Thoracic aorta (tissue), 2 donors: Measurements from ENCODE around the gene SENP6. TPM values are rescaled to one million over a fixed set of nuclear protein-coding genes. Genes with fewer than 3 reads are reported as not detected.

Source experiments
- ATAC-seq: fragments of 150-250 bp; one replicate; pipeline ENCODE4 v1.8.0; 2017; ENCODE audit warnings: low read depth; ENCODE audit not compliant: insufficient number of reproducible peaks, low FRiP score
- DNase-seq: peaks from one replicate; pipeline ENCODE4 v3.0.0-alpha.2; 2020; ENCODE audit warnings: low spot score
- H3K27ac ChIP-seq, 2 donors: fragments of 200-600 bp; sonication (generic); 1 replicate in 1 of 2; 2 replicates in 1 of 2; pipeline ENCODE4 v1.5.1; 2016; ENCODE audit warnings: mild to moderate bottlenecking in 2 of 2, moderate library complexity in 2 of 2
- H3K27me3 ChIP-seq: fragments of 200-600 bp; sonication (generic); replicated peaks from 2 replicates; pipeline ENCODE4 v1.6.0; 2016; ENCODE audit warnings: mild to moderate bottlenecking; ENCODE audit not compliant: insufficient read depth
- H3K36me3 ChIP-seq: fragments of 200-600 bp; sonication (generic); one replicate; pipeline ENCODE4 v1.5.1; 2016
- H3K4me1 ChIP-seq, 2 donors: fragments of 200-600 bp; sonication (generic); 1 replicate in 1 of 2; 2 replicates in 1 of 2; pipeline versions ENCODE4 v1.5.1 to v1.6.0; 2016; ENCODE audit warnings: low read depth in 2 of 2, mild to moderate bottlenecking in 1 of 2; ENCODE audit not compliant: control insufficient read depth in 1 of 2
- H3K4me3 ChIP-seq: fragments of 200-600 bp; sonication (generic); 2 replicates; pipeline ENCODE4 v1.5.1; 2016; ENCODE audit warnings: mild to moderate bottlenecking
- H3K9me3 ChIP-seq: fragments of 200-600 bp; sonication (generic); 2 replicates; pipeline ENCODE4 v1.5.1; 2016
- CTCF ChIP-seq: fragments of 200-600 bp; sonication (generic); IDR thresholded peaks from one replicate; pipeline ENCODE4 v1.5.1; 2019; ENCODE audit warnings: antibody characterized with exemption
- total RNA-seq, 2 donors: library from RNA; depleted of rRNA; stranded (reverse); fragments of >200 nt; gene quantifications; one replicate each; pipeline versions ENCODE4 v1.1.0 to v1.2.3, GENCODE V29; 2016

The SENP6 gene
- total RNA-seq, 2 donors from 2014 or later, result 115 to 163 TPM

- H3K27ac ChIP-seq, result peak overlapping the region; percentile 40 to 74
- no peaks in the 10 kb centered on the region for H3K9me3 ChIP-seq
- H3K36me3 ChIP-seq, result no peaks in the 10 kb centered on the region
- peaks cover 61 to 79% of the 10 kb centered on the region in 2 donors for H3K4me1 ChIP-seq
- peak overlapping the region; percentile 33 for H3K4me3 ChIP-seq
- DNase-seq (no peak), ATAC-seq (peak; percentile 67)
- no peak for TF ChIP-seq CTCF
- no peaks in the 10 kb centered on the region for H3K27me3 ChIP-seq
Measured at GRCh38 chr6:75613056-75613501, 11.4 kb downstream of the SENP6 start.

- no peaks in the 10 kb centered on the region for H3K36me3 ChIP-seq
- no peaks in the 10 kb centered on the region for H3K9me3 ChIP-seq
- H3K4me1 ChIP-seq, result peaks cover 54 to 67% of the 10 kb centered on the region in 2 donors
- H3K27me3 ChIP-seq, result no peaks in the 10 kb centered on the region
- no peak overlapping the region for H3K4me3 ChIP-seq
- H3K27ac ChIP-seq, result peak overlapping the region in 1 of 2 donors; percentile 5
- no peak for TF ChIP-seq CTCF
- ATAC-seq (no peak), DNase-seq (no peak)
Measured at GRCh38 chr6:75618437-75618836, 16.8 kb downstream of the SENP6 start.

GRCh38 chr6:75619230-75619899 is 17.7 kb downstream of the SENP6 start:
- no peaks in the 10 kb centered on the region for H3K36me3 ChIP-seq
- H3K27me3 ChIP-seq, result no peaks in the 10 kb centered on the region
- no peak for TF ChIP-seq CTCF
- no peak overlapping the region for H3K4me3 ChIP-seq
- ATAC-seq (no peak), DNase-seq (no peak)
- H3K9me3 ChIP-seq, result no peaks in the 10 kb centered on the region
- peaks cover 49 to 63% of the 10 kb centered on the region in 2 donors for H3K4me1 ChIP-seq
- H3K27ac ChIP-seq, result peak overlapping the region in 1 of 2 donors; percentile 57

GRCh38 chr6:75620381-75621304 is 19.0 kb downstream of the SENP6 start:
- H3K27me3 ChIP-seq, result no peaks in the 10 kb centered on the region
- ATAC-seq, result peak; percentile 15
- no peak for DNase-seq
- H3K4me1 ChIP-seq, result peaks cover 41 to 58% of the 10 kb centered on the region in 2 donors
- H3K27ac ChIP-seq, result peak overlapping the region; percentile 21 to 57
- no peak for TF ChIP-seq CTCF
- peaks cover 4% of the 10 kb centered on the region for H3K36me3 ChIP-seq
- no peaks in the 10 kb centered on the region for H3K9me3 ChIP-seq
- no peak overlapping the region for H3K4me3 ChIP-seq

GRCh38 chr6:75621846-75622245 is 20.2 kb downstream of the SENP6 start:
- Histone ChIP-seq H3K27ac (no peak overlapping the region), H3K27me3 (no peaks in the 10 kb centered on the region), H3K9me3 (no peaks in the 10 kb centered on the region), H3K4me1 (peaks cover 34 to 57% of the 10 kb centered on the region in 2 donors), H3K36me3 (peaks cover 4% of the 10 kb centered on the region), H3K4me3 (no peak overlapping the region)
- DNase-seq, result no peak
- no peak for TF ChIP-seq CTCF
- ATAC-seq, result no peak
